Bronchial epithelial cell (primary cell): Measurements from ENCODE around the gene JTB. TPM values are rescaled to one million over a fixed set of nuclear protein-coding genes. Genes with fewer than 3 reads are reported as not detected.
"Not testable (repeated sequence)": the region's sequence is repeated elsewhere in the genome, so short reads cannot be mapped to it uniquely, and the experiment has no call there.

Source experiments
- DNase-seq: peaks from one replicate; pipeline ENCODE4 v3.0.0-alpha.2; 2010; ENCODE audit warnings: low read depth
- FAIRE-seq: peaks from 2 replicates; lab custom pipeline; 2011; peaks lifted over from hg19 to GRCh38; lab: Jason Lieb, UNC
- H3K27me3 ChIP-seq: 2 replicates; pipeline ENCODE4 v1.5.1; 2011; ENCODE audit warnings: low read length; ENCODE audit not compliant: control insufficient read depth, insufficient read depth
- H3K36me3 ChIP-seq: 2 replicates; pipeline ENCODE4 v1.5.1; 2011; ENCODE audit warnings: low read length; ENCODE audit not compliant: control insufficient read depth, insufficient read depth
- H3K4me3 ChIP-seq: 2 replicates; pipeline ENCODE4 v1.5.1; 2011; ENCODE audit warnings: mild to moderate bottlenecking, low read depth, low read length, control low read depth
- CTCF ChIP-seq: IDR thresholded peaks from 2 replicates; pipeline ENCODE4 v1.5.1; 2011; ENCODE audit warnings: mild to moderate bottlenecking, moderate library complexity, low read length, control low read depth, inconsistent platforms; ENCODE audit not compliant: insufficient read depth, severe bottlenecking
- total RNA-seq: library from RNA; depleted of rRNA; stranded (reverse); fragments of >200 nt; gene quantifications from 2 replicates; pipeline ENCODE4 v1.2.1, GENCODE V29; 2014

The JTB gene
- 181 and 183 TPM in 2 replicates for total RNA-seq

- no peak for TF ChIP-seq CTCF
- Histone ChIP-seq H3K4me3 (peak within 1 kb of the TSS; percentile 76), H3K36me3 (peaks cover 17% of the 10 kb centered on the region), H3K27me3 (no peaks in the 10 kb centered on the region)
- FAIRE-seq (no peak), DNase-seq (peak; percentile 70)
Measured at GRCh38 chr1:153977250-153978240, at the start of gene JTB. Gene JTB, minus strand, starts transcription at chr1:153977674. Its CDS starts 422 bp downstream, at chr1:153977252.

GRCh38 chr1:154019940-154020339 is 42.5 kb upstream of the JTB start:
- no peak for TF ChIP-seq CTCF
- H3K4me3 ChIP-seq = no peak overlapping the region
- no peaks in the 10 kb centered on the region for H3K36me3 ChIP-seq
- DNase-seq (no peak), FAIRE-seq (no peak)
- H3K27me3 ChIP-seq = no peaks in the 10 kb centered on the region

GRCh38 chr1:154019269-154019668 is 41.8 kb upstream of the JTB start:
- H3K36me3 ChIP-seq = no peaks in the 10 kb centered on the region
- TF ChIP-seq CTCF = no peak
- no peak for FAIRE-seq

GRCh38 chr1:154014154-154014907 is 36.9 kb upstream of the JTB start:
- H3K4me3 ChIP-seq = no peak overlapping the region
- peak; percentile 53 for DNase-seq
- TF ChIP-seq CTCF = no peak
- H3K27me3 ChIP-seq = no peaks in the 10 kb centered on the region
- FAIRE-seq = no peak
- no peaks in the 10 kb centered on the region for H3K36me3 ChIP-seq

More at GRCh38 chr1:154019269-154019668, 41.8 kb upstream of the JTB start:
- Histone ChIP-seq H3K4me3 (no peak overlapping the region), H3K27me3 (no peaks in the 10 kb centered on the region)
- no peak for DNase-seq

GRCh38 chr1:154012543-154012942 is 35.1 kb upstream of the JTB start:
- DNase-seq, H3K27me3 ChIP-seq, H3K4me3 ChIP-seq, H3K36me3 ChIP-seq, FAIRE-seq: not testable (repeated sequence)

GRCh38 chr1:154012129-154012528 is 34.7 kb upstream of the JTB start:
- Histone ChIP-seq H3K36me3 (no peaks in the 10 kb centered on the region), H3K4me3 (no peak overlapping the region), H3K27me3 (no peaks in the 10 kb centered on the region)
- no peak for TF ChIP-seq CTCF
- no peak for DNase-seq
- FAIRE-seq = no peak
